ENCODE results near the gene MIER2.

GRCh38 chr19:287381-287871, 57.2 kb downstream of the MIER2 start:
- TF ChIP-seq CHD2 (IDR thresholded peaks at IDR 0.05; ENCODE audit: borderline replicate concordance, low read depth, low read length) (no peak), E2F4 (IDR thresholded peaks at IDR 0.05; ENCODE audit: low read depth, low read length) (no peak)

All from GM12878 (cell line).